Fibroblast of pulmonary artery (primary cell): ENCODE measurements around the gene COMMD7.

Source experiments
- DNase-seq: peaks from one replicate; pipeline ENCODE4 v3.0.0-alpha.2; 2010; ENCODE audit warnings: low read depth
- H3K4me3 ChIP-seq: replicated peaks from 2 replicates; pipeline ENCODE4 v1.5.1; 2011; ENCODE audit warnings: low read depth, mild to moderate bottlenecking, control low read depth, low read length, moderate library complexity
- CTCF ChIP-seq: IDR thresholded peaks from 2 replicates; pipeline ENCODE4 v1.5.1; 2011; ENCODE audit warnings: mild to moderate bottlenecking, control low read depth, low read length, inconsistent platforms; ENCODE audit errors: missing control alignments

COMMD7 gene

GRCh38 chr20:32753731-32754130 lies 10.5 kb upstream of the COMMD7 start:
- no peak for DNase-seq
- no peak for TF ChIP-seq CTCF
- H3K4me3 ChIP-seq: no peak overlapping the region

- DNase-seq: peak; percentile 48
- no peak for TF ChIP-seq CTCF
- no peak overlapping the region for H3K4me3 ChIP-seq
Observed at GRCh38 chr20:32752458-32753250, 9.4 kb upstream of the COMMD7 start.

- no peak overlapping the region for H3K4me3 ChIP-seq
- no peak for DNase-seq
- TF ChIP-seq CTCF: no peak
Observed at GRCh38 chr20:32751702-32752457, 8.6 kb upstream of the COMMD7 start.

GRCh38 chr20:32751293-32751692 lies 8.0 kb upstream of the COMMD7 start:
- TF ChIP-seq CTCF: no peak
- no peak for DNase-seq
- no peak overlapping the region for H3K4me3 ChIP-seq

- DNase-seq: no peak
- no peak overlapping the region for H3K4me3 ChIP-seq
- TF ChIP-seq CTCF: no peak
Observed at GRCh38 chr20:32749914-32750637, 6.8 kb upstream of the COMMD7 start.

GRCh38 chr20:32742322-32743236 lies 688 bp downstream of the COMMD7 start:
- H3K4me3 ChIP-seq: peak overlapping the region; percentile 80
- DNase-seq: no peak
- no peak for TF ChIP-seq CTCF
